OCI-LY3 (cell line): ENCODE data around the gene RERG.

Experiments used
- H2AFZ ChIP-seq: fragments of 200-600, 300-600 bp; shearing (Covaris generic); 2 replicates; pipeline ENCODE4 v1.6.0; 2014; ENCODE audit warnings: antibody characterized with exemption, low read depth, low read length
- H3K27ac ChIP-seq: fragments of 200-600, 300-600 bp; sonication (generic); 2 replicates; pipeline ENCODE4 v1.5.1; 2014; ENCODE audit warnings: mild to moderate bottlenecking, low read length, moderate library complexity, mixed read lengths
- H3K27me3 ChIP-seq: fragments of 200-600, 300-600 bp; sonication (generic); 2 replicates; pipeline ENCODE4 v1.6.1; 2014; ENCODE audit warnings: low read depth, low read length, mixed read lengths
- H3K36me3 ChIP-seq: fragments of 200-600, 300-600 bp; sonication (generic); replicated peaks from 2 replicates; pipeline ENCODE3; 2014; ENCODE audit warnings: low read depth, low read length, mixed read lengths
- H3K4me1 ChIP-seq: fragments of 300-600, 200-600 bp; sonication (generic); 2 replicates; pipeline ENCODE4 v1.6.1; 2014; ENCODE audit warnings: low read length, mixed read lengths
- H3K4me2 ChIP-seq: fragments of 200-600, 300-600 bp; sonication (generic); 2 replicates; pipeline ENCODE4 v1.6.1; 2014; ENCODE audit warnings: low read length, mixed read lengths
- H3K4me3 ChIP-seq: fragments of 300-600, 200-600 bp; sonication (generic); 2 replicates; pipeline ENCODE4 v1.5.1; 2014; ENCODE audit warnings: antibody characterized with exemption, mild to moderate bottlenecking, low read length, moderate library complexity
- H3K79me2 ChIP-seq: fragments of 300-600, 200-600 bp; shearing (Covaris generic); 2 replicates; pipeline ENCODE4 v1.6.1; 2014; ENCODE audit warnings: mild to moderate bottlenecking, low read length, mixed read lengths
- H3K9ac ChIP-seq: fragments of 300-600, 200-600 bp; shearing (Covaris generic); 2 replicates; pipeline ENCODE4 v1.6.0; 2014; ENCODE audit warnings: mild to moderate bottlenecking, low read length, moderate library complexity
- H3K9me3 ChIP-seq: fragments of 200-600, 300-600 bp; shearing (Covaris generic); 2 replicates; pipeline ENCODE4 v1.6.1; 2014; ENCODE audit warnings: low read length, mixed read lengths; ENCODE audit not compliant: insufficient read depth
- H4K20me1 ChIP-seq: fragments of 200-600, 300-600 bp; sonication (generic); 2 replicates; pipeline ENCODE4 v1.6.1; 2016; ENCODE audit warnings: low read length, mixed read lengths; ENCODE audit not compliant: insufficient read depth
- EZH2phosphoT487 ChIP-seq: fragments of 200-600 bp; shearing (Covaris generic); IDR thresholded peaks from 2 replicates; pipeline ENCODE4 v1.6.1; 2018; ENCODE audit warnings: antibody characterized with exemption, mixed run types, low read depth
- TF ChIP-seq, protein P1 (sequence below): fragments of 200-600, 300-600 bp; sonication (generic); IDR thresholded peaks from 2 replicates; pipeline ENCODE4 v1.5.1; 2014; ENCODE audit warnings: antibody characterized with exemption, low read length, low read depth

RERG gene

DNA sequence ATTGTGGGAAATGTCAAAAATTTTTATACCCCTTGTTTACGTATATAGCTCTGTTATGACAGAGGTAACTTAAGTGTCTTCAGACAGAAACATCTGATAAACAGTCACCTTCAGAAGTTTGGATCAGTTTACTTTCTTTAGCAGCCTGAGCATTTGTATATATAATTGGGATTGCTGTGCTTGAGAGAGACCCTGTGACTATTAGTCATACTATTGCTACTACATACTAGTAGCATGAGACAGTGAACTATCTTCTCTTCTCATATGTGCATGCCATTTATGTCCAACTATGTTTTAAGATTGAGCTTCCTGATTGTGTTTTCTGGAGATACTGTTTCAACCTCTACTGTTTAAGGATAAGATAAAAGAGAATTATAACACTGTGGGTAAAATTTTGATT, 146.9 kb downstream of the RERG start:
- H3K27ac ChIP-seq, result no peak overlapping the region
- TF ChIP-seq EZH2phosphoT487, result no peak
- no peak overlapping the region for H2AFZ ChIP-seq
- H3K79me2 ChIP-seq, result no peaks in the 10 kb centered on the region
- no peak overlapping the region for H3K4me3 ChIP-seq
- H3K9ac ChIP-seq, result no peak overlapping the region
- H3K9me3 ChIP-seq, result no peaks in the 10 kb centered on the region
- no peaks in the 10 kb centered on the region for H3K36me3 ChIP-seq
- H3K4me2 ChIP-seq, result no peak overlapping the region
- H3K4me1 ChIP-seq, result no peaks in the 10 kb centered on the region
- H3K27me3 ChIP-seq, result no peaks in the 10 kb centered on the region
- H4K20me1 ChIP-seq, result no peaks in the 10 kb centered on the region

DNA sequence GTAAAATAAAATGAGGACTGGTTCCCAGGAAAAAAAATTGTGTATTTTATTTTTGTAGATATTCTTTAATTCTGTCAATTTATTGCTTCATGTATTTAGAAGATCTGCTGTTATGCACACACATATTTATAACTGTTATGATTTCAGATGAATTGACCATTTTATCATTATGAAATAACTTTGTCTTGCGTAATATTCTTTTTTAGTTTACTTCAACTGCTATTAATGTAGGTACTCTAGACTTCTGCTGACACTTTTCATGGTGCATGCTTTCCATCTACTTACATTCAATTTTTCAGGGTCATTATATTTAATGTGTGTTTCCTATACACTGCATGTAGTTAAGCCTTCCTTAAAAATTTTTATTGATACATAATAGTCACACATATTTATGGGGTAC, 162.1 kb downstream of the RERG start:
- no peak for TF ChIP-seq EZH2phosphoT487
- TF ChIP-seq, protein P1, sequence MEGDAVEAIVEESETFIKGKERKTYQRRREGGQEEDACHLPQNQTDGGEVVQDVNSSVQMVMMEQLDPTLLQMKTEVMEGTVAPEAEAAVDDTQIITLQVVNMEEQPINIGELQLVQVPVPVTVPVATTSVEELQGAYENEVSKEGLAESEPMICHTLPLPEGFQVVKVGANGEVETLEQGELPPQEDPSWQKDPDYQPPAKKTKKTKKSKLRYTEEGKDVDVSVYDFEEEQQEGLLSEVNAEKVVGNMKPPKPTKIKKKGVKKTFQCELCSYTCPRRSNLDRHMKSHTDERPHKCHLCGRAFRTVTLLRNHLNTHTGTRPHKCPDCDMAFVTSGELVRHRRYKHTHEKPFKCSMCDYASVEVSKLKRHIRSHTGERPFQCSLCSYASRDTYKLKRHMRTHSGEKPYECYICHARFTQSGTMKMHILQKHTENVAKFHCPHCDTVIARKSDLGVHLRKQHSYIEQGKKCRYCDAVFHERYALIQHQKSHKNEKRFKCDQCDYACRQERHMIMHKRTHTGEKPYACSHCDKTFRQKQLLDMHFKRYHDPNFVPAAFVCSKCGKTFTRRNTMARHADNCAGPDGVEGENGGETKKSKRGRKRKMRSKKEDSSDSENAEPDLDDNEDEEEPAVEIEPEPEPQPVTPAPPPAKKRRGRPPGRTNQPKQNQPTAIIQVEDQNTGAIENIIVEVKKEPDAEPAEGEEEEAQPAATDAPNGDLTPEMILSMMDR, result no peak
- H3K9me3 ChIP-seq, result no peaks in the 10 kb centered on the region

More for the DNA sequence above, 162.1 kb downstream of the RERG start:
- no peak overlapping the region for H3K27ac ChIP-seq
- no peaks in the 10 kb centered on the region for H3K79me2 ChIP-seq
- H2AFZ ChIP-seq, result no peak overlapping the region
- H3K9ac ChIP-seq, result no peak overlapping the region
- H3K4me1 ChIP-seq, result no peaks in the 10 kb centered on the region
- H3K36me3 ChIP-seq, result no peaks in the 10 kb centered on the region
- no peaks in the 10 kb centered on the region for H4K20me1 ChIP-seq
- H3K4me2 ChIP-seq, result no peak overlapping the region
- H3K4me3 ChIP-seq, result no peak overlapping the region
- no peaks in the 10 kb centered on the region for H3K27me3 ChIP-seq
